ENCODE data around the gene EXOC6B. TPM values are rescaled to one million over a fixed set of nuclear protein-coding genes. Genes with fewer than 3 reads are reported as not detected.

Gene EXOC6B
- total RNA-seq, 1 experiment from 2014 or later, result 33.7 TPM

- Mint-ChIP-seq H3K4me1 (peaks cover 17% of the 10 kb centered on the region), H3K4me3 (no peak overlapping the region), H3K9me3 (no peaks in the 10 kb centered on the region), H3K27me3 (ENCODE audit: low read depth) (no peaks in the 10 kb centered on the region), H3K36me3 (no peaks in the 10 kb centered on the region), H3K27ac (no peak overlapping the region)
- POLR2A ChIA-PET, result interaction anchor here (0.6 kb wide), 1 partner anchor 110 kb away, joined by 4 read pairs; no protein-coding TSS in a partner anchor
- ATAC-seq, result peak; percentile 85
- CTCF ChIA-PET, result interaction anchor here (0.7 to 1.6 kb wide), 4 partner anchors 65 to 179 kb away, joined by 3 to 5 read pairs (median 4); no protein-coding TSS in a partner anchor
- no peak for TF ChIP-seq NR2C2 (CRISPR knock-in tag; IDR thresholded peaks at IDR 0.05)
- no peak for TF ChIP-seq ZNF512 (CRISPR knock-in tag; IDR thresholded peaks at IDR 0.05; ENCODE audit: borderline replicate concordance)
- TF ChIP-seq GTF2I (CRISPR knock-in tag; conservative IDR thresholded peaks at IDR 0.05), result no peak
- TF ChIP-seq FOXK1 (CRISPR knock-in tag; IDR thresholded peaks at IDR 0.05), result no peak
- TF ChIP-seq ZNF671 (CRISPR knock-in tag; IDR thresholded peaks at IDR 0.05), result no peak
- no peak for TF ChIP-seq ZNF219 (CRISPR knock-in tag; IDR thresholded peaks at IDR 0.05; ENCODE audit: borderline replicate concordance)
- no peak for TF ChIP-seq TEAD4 (CRISPR knock-in tag; IDR thresholded peaks at IDR 0.05)
- TF ChIP-seq SMAD4 (CRISPR knock-in tag; IDR thresholded peaks at IDR 0.05), result no peak
- TF ChIP-seq NFYB (CRISPR knock-in tag; conservative IDR thresholded peaks at IDR 0.05; ENCODE audit: low read depth), result no peak
- no peak for TF ChIP-seq FOXJ3 (CRISPR knock-in tag; IDR thresholded peaks at IDR 0.05; ENCODE audit: borderline replicate concordance)
- TF ChIP-seq ZNF396 (CRISPR knock-in tag; IDR thresholded peaks at IDR 0.05; ENCODE audit: borderline replicate concordance), result no peak
- no peak for TF ChIP-seq MAX (CRISPR knock-in tag; IDR thresholded peaks at IDR 0.05)
- no peak for TF ChIP-seq AFF4 (CRISPR knock-in tag; IDR thresholded peaks at IDR 0.05; ENCODE audit: borderline replicate concordance)
- no peak for TF ChIP-seq ZNF317 (CRISPR knock-in tag; IDR thresholded peaks at IDR 0.05; ENCODE audit: borderline replicate concordance, low read depth)
- TF ChIP-seq RELA (CRISPR knock-in tag; IDR thresholded peaks at IDR 0.05; ENCODE audit: borderline replicate concordance), result no peak
- no peak for TF ChIP-seq AR (CRISPR knock-in tag; IDR thresholded peaks at IDR 0.05)
- no peak for TF ChIP-seq HMGXB4 (CRISPR knock-in tag; IDR thresholded peaks at IDR 0.05)
- TF ChIP-seq CBFB (CRISPR knock-in tag; IDR thresholded peaks at IDR 0.05; ENCODE audit: low read depth), result no peak
- TF ChIP-seq PRRX2 (CRISPR knock-in tag; IDR thresholded peaks at IDR 0.05), result no peak
- TF ChIP-seq OVOL2 (CRISPR knock-in tag; IDR thresholded peaks at IDR 0.05; ENCODE audit: borderline replicate concordance), result no peak
- DNase-seq (ENCODE audit: low spot score), result no peak
Observed at GRCh38 chr2:72750977-72751639, 74.7 kb downstream of the EXOC6B start.
